GM18907 (cell line): ENCODE measurements around the gene CDNF.
A peak's percentile ranks its signal among the peaks of the same experiment; 100 is the strongest.
"Not testable (repeated sequence)": the region's sequence is repeated elsewhere in the genome, so short reads cannot be mapped to it uniquely, and the experiment has no call there.

ENCODE experiments used
- ATAC-seq: cut with Tn5 transposase; IDR thresholded peaks from one replicate; pipeline ENCODE4 v1.9.1; 2021; ENCODE audit warnings: mild to moderate bottlenecking, moderate library complexity; ENCODE audit not compliant: unreplicated experiment

The CDNF gene

GRCh38 chr10:14837757-14838581 lies at the start of gene CDNF, which contains the start of the genes HSPA14 and MSANTD7:
Gene CDNF (minus strand): TSS chr10:14838037. CDS start chr10:14837946, 91 bp downstream.
Gene HSPA14 (plus strand): TSS chr10:14838306. CDS start chr10:14838403, 97 bp downstream.
Gene MSANTD7 (plus strand): TSS chr10:14838306. CDS start chr10:14842285, 3,979 bp downstream.
- ATAC-seq = peak; percentile 97

- no peak for ATAC-seq
These were observed 46.2 kb upstream of the CDNF start for GRCh38 chr10:14884082-14884481.

- ATAC-seq = no peak
These were observed 42.4 kb upstream of the CDNF start for GRCh38 chr10:14880229-14880628.

- no peak for ATAC-seq
These were observed 42.0 kb upstream of the CDNF start for GRCh38 chr10:14879928-14880193.

GRCh38 chr10:14879124-14879927 lies 41.5 kb upstream of the CDNF start:
- peak; percentile 26 for ATAC-seq

GRCh38 chr10:14878266-14879123 lies 40.7 kb upstream of the CDNF start, which contains the start of gene SUV39H2:
Gene SUV39H2 (plus strand): TSS chr10:14878866. CDS start chr10:14878889, 23 bp downstream.
- peak; percentile 92 for ATAC-seq

- ATAC-seq = no peak
These were observed 38.9 kb upstream of the CDNF start for GRCh38 chr10:14876764-14877163.

GRCh38 chr10:14875941-14876340 lies 38.1 kb upstream of the CDNF start:
- no peak for ATAC-seq

GRCh38 chr10:14873090-14873760 lies 35.4 kb upstream of the CDNF start:
- ATAC-seq = no peak

GRCh38 chr10:14864871-14865270 lies 27.0 kb upstream of the CDNF start:
- not testable (repeated sequence) for ATAC-seq

GRCh38 chr10:14864466-14864865 lies 26.6 kb upstream of the CDNF start:
- not testable (repeated sequence) for ATAC-seq

GRCh38 chr10:14860791-14861190 lies 23.0 kb upstream of the CDNF start:
- no peak for ATAC-seq

GRCh38 chr10:14859775-14860174 lies 21.9 kb upstream of the CDNF start:
- no peak for ATAC-seq

- ATAC-seq = no peak
These were observed 21.2 kb upstream of the CDNF start for GRCh38 chr10:14859043-14859442.

GRCh38 chr10:14858338-14858960 lies 20.6 kb upstream of the CDNF start:
- ATAC-seq = no peak

- ATAC-seq = no peak
These were observed 17.6 kb upstream of the CDNF start for GRCh38 chr10:14855453-14855852.

GRCh38 chr10:14852236-14852635 lies 14.4 kb upstream of the CDNF start:
- ATAC-seq = no peak

- ATAC-seq = no peak
These were observed 7.1 kb upstream of the CDNF start for GRCh38 chr10:14844948-14845347.

GRCh38 chr10:14843327-14843988 lies 5.6 kb upstream of the CDNF start:
- no peak for ATAC-seq
